Gastrocnemius medialis (tissue), 4 donors: Measurements from ENCODE around the gene PTPRCAP.

Source experiments
- POLR2A ChIP-seq, 2 donors: fragments of 450-650 bp; IDR thresholded peaks; one replicate each; pipeline ENCODE4 v1.6.1; 2017; ENCODE audit warnings: antibody characterized with exemption in 2 of 2, mild to moderate bottlenecking in 2 of 2, moderate library complexity in 2 of 2
- TF ChIP-seq, protein P1 (sequence below), 5 experiments: fragments of 450-650 bp in 3 of 5; fragments of 200-600 bp in 2 of 5; sonication (generic) in 2 of 5; IDR thresholded peaks in 4 of 5; conservative IDR thresholded peaks in 1 of 5; 1 replicate in 4 of 5; 2 replicates in 1 of 5; pipeline ENCODE4 v1.5.1; 2016 to 2019; ENCODE audit warnings: antibody characterized with exemption in 5 of 5, mild to moderate bottlenecking in 3 of 5, moderate library complexity in 3 of 5

DNA sequence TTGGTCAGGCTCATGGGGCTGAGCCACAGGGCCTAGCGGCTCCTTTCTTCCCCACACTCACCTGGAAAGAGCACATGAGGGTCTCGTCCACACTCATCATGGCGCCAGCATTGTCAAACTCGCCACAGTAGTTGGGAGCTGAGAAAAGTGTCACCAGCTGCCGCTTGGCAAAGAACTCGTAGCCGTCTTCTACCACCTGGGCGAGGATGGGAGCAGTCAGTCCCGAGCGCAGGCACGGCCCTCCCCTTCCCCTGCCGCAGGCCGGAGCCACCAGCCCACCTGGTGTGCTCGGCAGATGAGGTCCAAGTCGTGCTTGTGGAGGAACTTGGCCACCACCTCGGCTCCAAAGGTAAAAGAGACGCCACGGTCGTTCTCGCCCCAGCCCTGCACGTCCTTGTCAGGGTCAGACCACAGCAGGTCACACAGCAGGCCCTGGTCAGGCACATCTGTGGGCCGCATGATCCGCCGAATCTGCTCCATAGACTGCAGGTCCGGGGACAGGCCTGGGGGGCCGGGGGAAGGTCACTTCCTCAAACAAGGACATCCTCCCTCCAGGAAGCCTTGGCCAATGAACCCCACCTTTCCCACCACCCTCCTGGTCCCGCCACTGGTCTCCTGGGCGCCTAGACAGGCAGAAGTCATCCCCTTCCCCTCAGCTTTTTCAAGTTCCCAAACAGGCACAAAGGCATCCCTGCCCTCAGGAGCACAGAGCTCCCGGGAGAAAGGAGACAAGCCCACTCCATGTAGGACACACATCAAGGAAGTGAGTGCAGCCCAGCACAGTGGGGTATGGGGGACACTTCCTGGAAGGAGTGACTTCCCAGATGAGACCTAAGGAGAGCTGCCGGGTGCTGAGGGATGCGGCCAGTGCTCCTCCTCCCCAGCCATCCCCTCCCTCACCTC is 38.6 kb downstream of the PTPRCAP start:
- TF ChIP-seq, protein P1, sequence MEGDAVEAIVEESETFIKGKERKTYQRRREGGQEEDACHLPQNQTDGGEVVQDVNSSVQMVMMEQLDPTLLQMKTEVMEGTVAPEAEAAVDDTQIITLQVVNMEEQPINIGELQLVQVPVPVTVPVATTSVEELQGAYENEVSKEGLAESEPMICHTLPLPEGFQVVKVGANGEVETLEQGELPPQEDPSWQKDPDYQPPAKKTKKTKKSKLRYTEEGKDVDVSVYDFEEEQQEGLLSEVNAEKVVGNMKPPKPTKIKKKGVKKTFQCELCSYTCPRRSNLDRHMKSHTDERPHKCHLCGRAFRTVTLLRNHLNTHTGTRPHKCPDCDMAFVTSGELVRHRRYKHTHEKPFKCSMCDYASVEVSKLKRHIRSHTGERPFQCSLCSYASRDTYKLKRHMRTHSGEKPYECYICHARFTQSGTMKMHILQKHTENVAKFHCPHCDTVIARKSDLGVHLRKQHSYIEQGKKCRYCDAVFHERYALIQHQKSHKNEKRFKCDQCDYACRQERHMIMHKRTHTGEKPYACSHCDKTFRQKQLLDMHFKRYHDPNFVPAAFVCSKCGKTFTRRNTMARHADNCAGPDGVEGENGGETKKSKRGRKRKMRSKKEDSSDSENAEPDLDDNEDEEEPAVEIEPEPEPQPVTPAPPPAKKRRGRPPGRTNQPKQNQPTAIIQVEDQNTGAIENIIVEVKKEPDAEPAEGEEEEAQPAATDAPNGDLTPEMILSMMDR (IDR thresholded peaks at IDR 0.05 in 4 of 5, conservative IDR thresholded peaks at IDR 0.05 in 1 of 5), result no peak
- TF ChIP-seq POLR2A (IDR thresholded peaks at IDR 0.05), result no peak
